GM19463 (cell line): Measurements from ENCODE around the gene AMOTL1.
"Not testable (repeated sequence)": the region's sequence is repeated elsewhere in the genome, so short reads cannot be mapped to it uniquely, and the experiment has no call there.

Experiments used
- ATAC-seq: cut with Tn5 transposase; IDR thresholded peaks from one replicate; pipeline ENCODE4 v1.9.1; 2021; ENCODE audit warnings: mild to moderate bottlenecking, moderate library complexity; ENCODE audit not compliant: unreplicated experiment

Gene AMOTL1

GRCh38 chr11:94821439-94821838 is 53.3 kb downstream of the AMOTL1 start:
- no peak for ATAC-seq

- ATAC-seq, result no peak
Observed at GRCh38 chr11:94822080-94822479, 53.9 kb downstream of the AMOTL1 start.

GRCh38 chr11:94823102-94823732 is 55.1 kb downstream of the AMOTL1 start:
- ATAC-seq, result no peak

- no peak for ATAC-seq
Observed at GRCh38 chr11:94825031-94825430, 56.9 kb downstream of the AMOTL1 start.

DNA sequence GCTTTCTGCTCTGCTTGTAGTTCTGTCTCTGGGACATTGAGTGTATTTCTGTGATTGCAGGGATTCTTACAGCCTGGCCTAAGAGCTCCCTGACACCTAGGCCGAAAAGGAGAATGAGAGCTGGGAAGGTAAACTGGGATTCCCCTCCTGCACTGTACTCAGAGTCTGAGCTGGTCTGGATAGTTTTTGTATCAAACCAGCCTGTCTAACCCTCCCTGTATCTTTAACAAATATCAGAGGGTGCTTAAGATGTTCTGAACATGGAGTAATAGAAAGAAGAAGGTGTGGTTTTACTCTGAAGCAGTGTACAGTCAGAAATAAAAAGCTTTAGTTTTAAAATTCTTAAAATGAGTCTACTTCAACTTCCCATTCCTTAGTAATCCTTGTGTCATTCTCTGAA is 57.3 kb downstream of the AMOTL1 start:
- ATAC-seq, result no peak

DNA sequence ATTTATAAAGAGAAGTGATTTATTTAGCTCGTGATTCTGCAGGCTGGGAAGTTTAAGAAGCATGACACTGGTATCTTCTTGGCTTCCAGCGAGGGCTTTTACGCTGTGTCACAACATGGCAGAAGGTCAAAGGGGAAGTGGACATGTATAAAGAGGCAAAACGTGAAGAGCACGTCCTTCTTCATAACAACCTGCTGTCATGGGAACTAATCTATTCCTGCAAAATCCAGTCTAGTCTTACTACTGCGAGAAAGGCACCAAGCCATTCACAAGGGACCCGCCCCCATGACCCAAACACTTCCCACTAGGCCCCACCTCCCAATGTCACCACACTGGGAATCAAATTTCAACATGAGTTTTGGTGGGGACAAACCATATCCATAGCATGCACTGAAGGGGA is 58.3 kb downstream of the AMOTL1 start:
- ATAC-seq, result no peak

GRCh38 chr11:94828088-94828487 is 59.9 kb downstream of the AMOTL1 start:
- no peak for ATAC-seq

- ATAC-seq, result no peak
Observed at GRCh38 chr11:94830722-94831510, 62.8 kb downstream of the AMOTL1 start.

DNA sequence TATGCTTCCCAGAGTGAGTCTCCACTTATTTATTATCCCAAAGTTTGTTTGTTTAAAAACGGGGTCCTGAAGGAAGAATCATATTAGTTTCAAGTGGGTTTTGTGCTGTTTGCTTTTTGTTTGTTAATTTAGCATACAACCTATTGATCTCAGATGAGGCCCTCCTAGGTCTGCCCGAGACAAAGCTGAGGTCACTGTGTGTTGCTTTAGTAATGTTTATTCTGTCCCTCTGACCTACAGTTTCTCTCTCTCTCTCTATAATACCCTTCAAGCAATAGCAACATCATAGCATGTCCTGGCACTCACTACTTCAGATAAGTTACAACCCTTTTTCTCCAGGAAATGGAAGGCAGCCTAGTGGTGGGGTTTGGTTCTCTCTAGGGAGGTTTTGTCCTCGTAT is 63.4 kb downstream of the AMOTL1 start:
- ATAC-seq, result no peak

DNA sequence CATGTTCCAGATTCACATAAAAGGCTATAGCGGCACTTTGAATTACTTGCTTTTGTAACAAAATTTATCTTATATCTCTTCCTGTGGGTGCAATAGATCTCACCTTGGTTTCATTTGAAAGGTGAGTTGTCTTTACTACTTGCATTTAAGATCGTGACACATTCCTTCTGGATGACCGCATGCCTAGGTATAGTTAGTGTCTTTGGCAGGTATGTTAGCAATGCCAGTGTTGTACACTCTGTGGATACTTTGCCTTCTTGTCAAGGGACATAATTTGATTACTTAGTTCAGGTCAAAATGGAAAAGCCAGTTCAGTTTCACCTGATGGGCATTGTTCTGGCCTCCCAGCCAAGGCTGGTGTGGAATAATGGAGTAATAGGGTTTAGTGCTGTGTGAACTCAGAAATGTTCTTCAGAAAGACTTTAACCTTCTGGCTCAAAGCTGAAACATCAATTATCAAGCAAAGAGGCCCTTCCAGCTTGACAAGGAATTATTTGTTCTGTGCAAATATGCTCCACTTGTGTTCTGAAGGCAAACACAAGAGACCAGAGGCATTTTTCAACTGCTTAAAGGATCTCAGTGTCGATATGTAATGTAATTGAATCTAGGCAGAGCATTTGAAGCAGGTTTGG is 64.6 kb downstream of the AMOTL1 start:
- ATAC-seq, result no peak

DNA sequence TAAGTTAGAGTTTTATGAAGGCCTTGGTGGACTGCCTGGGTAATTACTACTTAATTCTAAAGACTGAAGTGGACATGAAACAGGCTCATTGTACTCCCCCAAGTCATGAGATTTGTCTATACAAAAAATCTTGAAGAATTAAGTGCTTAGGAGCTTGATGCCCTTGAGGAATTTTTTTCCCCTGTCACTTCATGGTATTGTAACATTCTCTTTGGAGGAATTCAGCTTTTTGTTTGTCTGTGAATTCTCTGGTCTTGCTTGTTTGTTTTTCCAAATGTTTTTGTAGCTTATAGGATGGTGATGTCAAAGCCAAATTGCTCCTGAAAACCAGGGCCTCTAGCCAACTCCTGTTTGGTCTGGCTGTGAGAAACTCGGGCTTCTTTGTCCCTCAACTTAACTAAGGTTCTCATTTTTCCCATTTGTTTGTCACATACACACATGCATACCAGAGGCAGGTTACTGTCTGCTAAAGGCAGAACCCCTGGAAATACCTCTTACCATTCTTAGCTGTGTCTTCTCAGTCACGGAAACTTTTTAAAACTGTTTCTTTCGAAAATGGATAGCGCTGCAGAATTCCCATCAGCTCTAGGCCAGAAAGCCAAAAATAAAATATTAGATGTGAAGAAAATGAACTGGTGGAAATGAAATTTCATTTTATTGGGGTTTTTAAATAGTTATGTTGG is 66.9 kb downstream of the AMOTL1 start:
- ATAC-seq, result no peak

DNA sequence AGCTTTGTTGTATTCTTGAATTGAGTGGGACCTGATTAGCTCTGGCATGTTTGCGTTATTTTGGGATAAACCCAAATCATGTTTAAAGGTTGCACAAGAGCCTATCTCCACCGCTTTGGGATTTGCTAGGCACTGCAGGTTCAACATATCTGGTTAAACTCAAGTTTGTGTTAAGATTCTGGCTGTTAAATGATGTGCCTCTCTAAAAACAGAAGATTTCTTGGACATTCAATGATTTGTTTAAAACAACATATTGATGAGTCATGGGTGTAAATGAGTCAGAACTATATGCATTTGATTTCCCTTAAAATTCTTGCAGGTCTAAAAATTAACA is 67.4 kb downstream of the AMOTL1 start:
- ATAC-seq, result no peak

- ATAC-seq, result no peak
Observed at GRCh38 chr11:94837317-94837716, 69.2 kb downstream of the AMOTL1 start.

DNA sequence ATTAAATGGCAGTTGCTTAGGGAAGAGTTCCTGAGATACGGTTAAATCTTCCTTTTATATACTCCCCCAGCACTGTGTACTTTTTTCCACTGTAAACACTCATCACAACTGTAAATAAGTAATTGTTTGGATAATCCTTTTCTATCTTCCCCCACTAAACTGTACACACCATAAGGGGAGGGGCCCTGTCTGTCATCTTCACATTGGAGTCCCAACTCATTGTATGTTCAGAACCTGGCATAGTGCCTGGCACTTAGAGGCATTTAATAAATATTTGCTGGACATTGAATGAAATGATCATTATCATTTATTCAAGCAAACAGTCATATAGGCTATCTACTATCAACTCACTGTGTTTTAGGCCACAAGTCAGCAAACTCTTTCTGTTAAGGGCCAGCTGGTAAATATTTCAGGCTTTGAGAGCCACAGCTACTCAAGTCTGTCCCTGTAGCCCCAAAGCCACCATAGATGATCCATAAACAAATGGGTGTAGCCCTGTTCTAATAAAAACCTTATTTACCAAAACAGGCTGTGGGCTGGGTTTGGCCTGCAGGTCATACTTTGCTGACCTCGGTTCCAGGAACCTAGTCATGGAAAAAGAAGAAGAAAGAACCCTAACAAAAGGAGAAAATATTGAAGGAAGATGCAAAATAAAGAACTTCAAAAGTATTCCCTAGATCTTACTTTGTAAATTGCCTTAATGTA is 70.0 kb downstream of the AMOTL1 start:
- ATAC-seq, result no peak

GRCh38 chr11:94840209-94840608 is 72.1 kb downstream of the AMOTL1 start:
- ATAC-seq, result no peak

- no peak for ATAC-seq
Observed at GRCh38 chr11:94844031-94844430, 75.9 kb downstream of the AMOTL1 start.

- ATAC-seq, result no peak
Observed at GRCh38 chr11:94845622-94846021, 77.5 kb downstream of the AMOTL1 start.

DNA sequence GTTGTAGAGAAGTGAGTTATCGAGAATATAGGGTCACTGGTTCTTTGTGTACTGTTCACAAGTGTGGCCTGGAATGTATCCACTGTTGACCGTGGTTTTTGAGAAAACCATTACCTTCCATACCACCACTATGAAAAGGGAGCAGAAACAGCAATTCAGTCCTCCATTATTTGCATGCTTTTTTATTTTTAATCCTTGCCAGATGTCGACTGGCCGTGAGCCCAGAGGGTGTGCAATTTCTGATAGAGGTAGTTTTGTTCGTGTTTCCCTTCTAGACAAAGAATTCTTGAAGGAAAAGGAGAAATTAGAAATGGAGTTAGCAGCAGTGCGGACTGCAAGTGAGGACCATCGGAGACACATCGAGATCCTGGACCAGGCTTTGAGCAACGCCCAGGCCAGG is 81.7 kb downstream of the AMOTL1 start:
- ATAC-seq, result no peak

- ATAC-seq, result no peak
Observed at GRCh38 chr11:94851864-94852636, 83.9 kb downstream of the AMOTL1 start.

GRCh38 chr11:94853288-94853687 is 85.1 kb downstream of the AMOTL1 start:
- ATAC-seq, result not testable (repeated sequence)
